Left hindlimb (tissue), 1 donor: Measurements from ENCODE around the gene ANKRD55.
A peak's percentile ranks its signal among the peaks of the same experiment; 100 is the strongest.
"Not testable (repeated sequence)": the region's sequence is repeated elsewhere in the genome, so short reads cannot be mapped to it uniquely, and the experiment has no call there.

Experiments used
- DNase-seq: peaks from one replicate; pipeline ENCODE4 v3.0.0-alpha.2; 2018

Gene ANKRD55

DNA sequence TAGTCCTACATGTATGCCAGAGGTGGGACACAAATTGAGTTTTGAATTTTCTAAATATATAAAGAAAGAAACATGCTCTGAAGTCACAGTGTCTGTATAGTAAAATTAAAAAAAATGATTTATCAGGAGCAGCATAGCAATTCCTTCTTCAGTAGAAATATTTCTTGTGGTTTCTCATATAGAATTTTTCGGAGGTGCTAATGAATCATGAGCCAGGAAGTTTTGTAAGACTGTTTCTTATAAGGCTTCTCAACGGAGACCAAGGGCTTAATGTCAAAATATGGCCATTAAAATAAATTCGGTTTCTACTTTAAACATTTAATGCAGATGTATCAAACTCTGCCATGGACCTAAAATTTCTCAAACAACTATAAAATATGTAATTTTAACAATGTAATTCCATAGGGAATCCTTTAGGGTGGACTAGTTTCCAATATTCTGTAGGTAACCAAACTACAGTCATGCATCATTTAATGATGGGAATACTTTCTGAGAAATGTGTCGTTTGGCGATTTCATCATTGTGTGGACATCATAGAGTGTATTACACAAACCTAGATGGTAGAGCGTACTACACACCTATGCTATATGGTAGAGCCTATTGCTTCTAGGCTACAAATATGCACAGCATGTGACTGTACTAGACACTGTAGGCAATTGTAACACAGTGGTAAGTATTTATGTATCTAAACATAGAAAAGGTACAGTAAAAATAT is 66.3 kb downstream of the ANKRD55 start:
- DNase-seq = no peak

DNA sequence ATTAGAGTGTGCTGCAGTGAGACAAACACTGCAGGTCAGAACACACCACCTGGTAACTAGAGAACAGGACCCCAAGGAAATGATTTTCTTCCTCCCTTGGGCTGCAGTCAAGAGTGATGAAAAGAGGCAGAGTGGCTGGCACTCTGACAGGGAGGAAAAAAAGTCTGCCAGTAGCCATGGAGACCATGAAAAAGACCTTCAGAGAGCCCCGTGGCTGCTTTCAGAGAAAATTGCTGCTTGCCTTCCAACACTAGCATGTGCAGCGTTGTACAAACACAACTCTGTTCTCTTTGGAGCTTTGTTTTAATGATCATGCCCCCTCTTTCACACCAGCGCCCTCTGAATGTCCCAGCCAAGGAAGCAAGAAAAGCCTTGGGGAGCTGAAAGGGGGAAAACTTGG is 68.8 kb downstream of the ANKRD55 start:
- peak; percentile 36 for DNase-seq

DNA sequence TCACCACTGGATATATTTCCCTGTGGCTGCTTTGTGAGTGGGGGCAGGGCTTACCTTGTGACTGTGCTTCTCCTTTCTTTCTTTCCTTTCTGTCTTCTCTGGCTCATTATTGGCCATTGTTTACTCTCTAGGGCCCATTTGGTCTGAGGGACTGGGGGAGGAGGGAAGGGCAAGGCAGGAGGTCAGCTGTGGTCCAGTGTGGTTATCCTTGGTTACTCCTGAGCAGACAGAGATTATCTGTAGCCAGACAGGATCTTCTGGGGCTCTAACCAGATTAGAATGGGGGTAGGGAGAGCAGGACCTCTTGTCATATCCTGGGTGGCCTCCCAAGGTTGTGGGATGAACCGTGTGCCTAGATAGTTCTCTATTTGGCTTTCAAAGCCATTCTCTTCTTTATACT is 71.2 kb downstream of the ANKRD55 start:
- no peak for DNase-seq

DNA sequence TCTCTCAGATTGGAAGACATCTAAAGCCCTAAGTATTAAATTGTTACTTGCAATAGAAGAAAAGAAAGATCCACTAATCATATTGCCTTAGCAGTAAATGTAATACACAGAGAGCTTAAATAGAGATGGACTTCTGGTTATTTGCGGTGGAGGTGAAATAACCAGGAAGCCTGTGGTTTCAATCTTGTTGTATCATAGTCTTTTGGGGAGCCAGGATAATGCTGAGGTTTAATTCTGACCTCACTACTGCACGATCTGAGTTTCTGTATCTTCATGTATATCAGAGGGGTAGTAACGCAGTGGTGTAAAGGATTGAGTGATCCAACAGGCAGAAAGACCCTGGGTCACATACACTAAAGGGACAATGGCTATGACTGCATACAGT is 71.7 kb downstream of the ANKRD55 start:
- DNase-seq = no peak

DNA sequence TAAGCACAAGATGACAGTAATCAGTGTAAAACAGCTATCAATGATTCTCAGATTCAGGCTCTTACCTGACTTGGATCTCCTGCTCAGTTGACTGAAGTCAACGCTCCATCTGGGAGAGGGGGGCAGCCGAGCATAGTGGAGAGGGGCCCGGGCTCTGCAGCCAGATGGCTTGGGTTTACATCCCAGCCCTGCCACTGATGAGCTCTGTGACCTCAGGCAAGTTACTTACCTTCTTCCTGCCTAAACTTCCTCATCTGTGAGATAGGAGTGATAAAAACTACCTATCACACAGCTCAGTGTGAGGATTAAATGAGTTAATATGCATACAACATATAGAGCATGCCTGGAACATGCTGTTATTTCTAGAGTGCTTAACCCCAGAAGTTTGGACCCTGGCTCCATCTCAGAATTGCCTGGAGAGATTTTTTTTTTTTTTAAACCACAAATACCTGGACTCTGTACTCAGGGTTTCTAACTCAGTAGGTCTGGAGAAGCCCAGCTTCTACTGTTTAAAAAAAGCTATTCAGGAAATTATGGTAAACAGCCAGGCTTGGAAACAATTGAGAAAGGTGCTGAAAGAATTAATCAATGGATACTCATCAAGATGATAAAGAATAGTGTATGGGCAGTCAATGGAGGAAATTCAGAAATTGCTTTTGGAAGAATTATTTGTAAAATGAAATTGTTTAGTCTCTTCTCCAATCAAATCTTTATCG is 72.2 kb downstream of the ANKRD55 start:
- DNase-seq = no peak

DNA sequence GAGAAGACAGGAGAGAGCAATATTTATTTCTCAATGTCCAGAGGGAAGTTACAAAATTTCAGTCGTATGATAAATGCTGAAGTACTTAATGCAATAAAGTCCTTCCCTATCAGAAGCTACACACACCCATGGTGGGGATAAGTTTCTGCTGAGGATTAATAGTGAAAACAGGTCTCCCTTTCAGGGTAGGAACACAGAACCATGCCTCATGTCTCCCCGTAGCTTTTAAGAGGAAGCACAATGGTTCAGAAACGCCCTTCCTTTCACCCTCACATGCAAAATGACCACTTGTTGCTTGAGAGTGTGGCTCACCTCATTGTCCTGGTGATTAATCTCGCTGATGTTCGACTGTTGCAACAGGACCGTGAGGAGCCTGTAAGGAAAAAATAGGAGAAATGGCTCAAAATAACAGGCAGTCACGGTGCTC is 73.6 kb downstream of the ANKRD55 start:
- DNase-seq = no peak

DNA sequence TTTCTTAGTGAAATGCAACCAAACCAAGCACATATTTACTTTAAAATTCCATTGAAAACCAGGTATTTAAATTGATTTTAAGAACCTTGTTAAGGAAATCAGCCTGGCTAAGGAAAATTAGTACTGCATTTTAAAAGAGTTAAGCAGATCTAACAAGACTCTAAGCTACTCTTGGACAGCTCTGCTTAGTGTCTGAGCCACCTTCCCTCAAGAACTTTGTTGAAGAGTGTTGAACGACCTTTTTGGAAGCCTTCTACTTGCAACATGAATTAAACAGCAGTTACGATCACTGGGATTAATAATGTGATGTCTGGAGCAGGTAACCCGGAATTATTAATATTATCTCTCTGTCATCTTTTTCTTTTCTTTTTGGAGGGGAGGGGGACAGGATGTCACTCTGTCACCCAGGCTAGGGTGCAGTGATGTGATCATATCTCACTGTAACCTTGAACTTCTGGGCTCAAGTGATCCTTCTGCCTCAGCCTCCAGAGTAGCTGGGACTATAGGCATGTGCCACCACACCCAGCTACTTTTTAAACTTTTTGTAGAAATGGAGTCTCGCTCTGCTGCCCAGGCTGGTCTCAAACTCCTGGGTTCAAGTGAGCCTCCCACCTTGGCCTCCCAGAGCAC is 74.7 kb downstream of the ANKRD55 start:
- no peak for DNase-seq

DNA sequence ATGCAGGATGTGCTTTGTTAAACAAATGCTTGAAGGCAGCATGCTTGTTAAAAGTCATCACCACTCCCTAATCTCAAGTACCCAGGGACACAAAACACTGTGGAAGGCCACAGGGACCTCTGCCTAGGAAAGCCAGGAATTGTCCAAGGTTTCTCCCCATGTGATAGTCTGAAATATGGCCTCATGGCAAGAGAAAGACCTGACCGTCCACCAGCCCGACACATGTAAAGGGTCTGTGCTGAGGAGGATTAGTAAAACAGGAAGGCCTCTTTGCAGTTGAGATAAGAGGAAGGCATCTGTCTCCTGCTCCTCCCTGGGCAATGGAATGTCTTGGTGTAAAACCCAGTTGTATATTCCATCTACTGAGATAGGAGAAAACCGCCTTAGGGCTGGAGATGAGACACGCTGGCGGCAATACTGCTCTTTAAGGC is 75.9 kb downstream of the ANKRD55 start:
- DNase-seq = not testable (repeated sequence)

DNA sequence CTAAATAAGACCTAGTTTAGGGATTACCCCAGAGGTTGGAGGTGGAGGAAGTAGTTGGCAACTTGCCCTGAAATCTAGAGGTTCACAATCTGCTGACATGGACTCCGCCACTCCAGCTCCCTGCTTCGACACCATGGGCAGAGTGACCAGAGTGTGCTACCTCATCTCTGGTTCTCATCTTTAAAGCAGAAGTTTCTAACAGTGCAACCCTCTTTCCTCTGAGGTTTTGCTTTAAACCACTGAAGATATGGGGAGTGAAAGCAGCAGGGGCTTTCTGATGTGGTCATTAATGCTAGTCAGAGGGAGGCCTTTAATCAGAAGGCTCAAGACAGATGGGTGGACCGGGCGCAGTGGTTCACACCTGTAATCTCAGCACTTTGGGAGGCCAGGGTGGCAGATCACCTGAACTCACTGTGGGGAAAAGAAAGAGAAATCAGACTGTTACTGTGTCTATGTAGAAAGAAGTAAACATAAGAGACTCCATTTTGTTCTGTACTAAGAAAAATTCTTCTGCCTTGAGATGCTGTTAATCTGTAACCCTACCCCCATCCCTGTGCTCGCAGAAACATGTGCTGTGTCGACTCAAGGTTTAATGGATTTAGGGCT is 76.4 kb downstream of the ANKRD55 start:
- not testable (repeated sequence) for DNase-seq

DNA sequence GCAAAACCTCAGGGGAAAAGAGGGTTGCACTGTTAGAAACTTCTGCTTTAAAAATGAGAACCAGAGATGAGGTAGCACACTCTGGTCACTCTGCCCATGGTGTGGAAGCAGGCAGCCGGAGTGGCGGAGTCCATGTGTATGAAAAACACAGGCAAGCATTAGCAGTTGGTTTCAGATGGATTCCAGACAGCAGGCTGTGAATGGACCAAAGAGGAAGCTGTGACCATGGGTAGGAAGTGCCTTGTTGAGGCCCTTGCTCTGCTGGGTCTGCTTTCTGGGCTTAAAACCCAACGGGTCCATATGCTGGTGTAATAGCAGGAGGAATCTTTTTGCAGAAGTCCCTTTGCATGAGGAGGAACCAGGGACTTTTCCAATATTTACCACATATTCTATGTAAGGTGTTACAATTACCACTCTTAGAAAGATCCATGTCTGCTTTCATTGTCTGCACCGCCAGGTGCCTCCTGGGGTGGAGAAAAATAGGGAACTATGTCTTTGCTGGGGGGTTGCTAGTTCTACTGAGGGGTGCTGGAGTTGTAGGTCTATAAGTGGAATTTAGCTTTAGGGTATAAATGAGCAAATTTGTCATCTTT is 77.0 kb downstream of the ANKRD55 start:
- no peak for DNase-seq

DNA sequence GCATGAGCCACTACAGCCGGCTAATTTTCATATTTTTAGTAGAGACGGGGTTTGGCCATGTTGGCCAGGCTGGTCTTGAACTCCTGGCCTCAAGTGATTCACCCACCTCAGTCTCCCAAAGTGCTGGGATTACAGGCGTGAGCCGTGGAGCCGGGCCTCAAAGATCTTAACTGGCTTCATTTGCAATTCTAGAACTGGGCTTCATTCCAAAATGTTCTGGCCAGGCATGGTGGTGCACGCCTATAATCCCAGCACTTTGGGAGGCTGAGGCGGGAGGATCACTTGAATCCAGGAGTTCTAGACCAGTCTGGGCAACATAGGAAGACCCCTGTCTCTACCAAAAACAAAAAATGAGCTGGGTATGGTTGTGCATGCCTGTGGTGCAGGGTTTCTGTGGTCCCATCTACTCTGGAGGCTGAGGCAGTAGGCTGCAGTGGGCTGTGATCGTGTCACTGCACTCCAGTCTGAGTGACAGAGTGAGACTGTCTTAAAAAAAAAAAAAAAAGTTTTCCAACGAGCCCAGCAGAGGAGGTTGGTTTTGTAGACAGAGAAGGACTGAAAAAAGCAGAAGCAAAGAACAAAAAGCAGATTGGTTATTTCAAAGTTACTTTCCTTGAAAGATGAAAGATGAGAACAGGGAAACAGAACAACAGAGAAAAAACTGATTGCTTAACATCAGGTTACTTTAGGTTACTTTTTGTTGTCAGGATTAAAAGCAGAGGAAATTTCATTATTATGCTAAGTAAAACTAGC is 78.2 kb downstream of the ANKRD55 start:
- no peak for DNase-seq

DNA sequence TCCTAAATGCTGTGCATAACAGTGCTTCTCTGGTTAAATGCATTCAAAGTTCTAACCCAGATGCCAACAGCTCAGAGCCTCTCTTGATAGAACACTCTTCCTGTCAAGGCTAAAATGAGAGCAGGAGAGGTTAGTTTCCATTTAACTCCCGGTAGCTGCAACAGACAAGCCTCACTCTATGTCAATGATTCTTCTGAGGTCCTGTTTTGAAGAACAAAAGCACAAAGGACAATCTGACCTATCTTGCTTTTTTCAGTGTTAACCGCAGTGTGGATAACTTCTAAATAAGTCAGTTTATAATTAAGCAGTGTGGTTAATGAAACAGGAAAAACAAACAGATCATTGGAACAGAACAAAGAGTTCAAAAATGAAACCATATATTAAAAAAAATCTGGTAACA is 80.7 kb downstream of the ANKRD55 start:
- no peak for DNase-seq

DNA sequence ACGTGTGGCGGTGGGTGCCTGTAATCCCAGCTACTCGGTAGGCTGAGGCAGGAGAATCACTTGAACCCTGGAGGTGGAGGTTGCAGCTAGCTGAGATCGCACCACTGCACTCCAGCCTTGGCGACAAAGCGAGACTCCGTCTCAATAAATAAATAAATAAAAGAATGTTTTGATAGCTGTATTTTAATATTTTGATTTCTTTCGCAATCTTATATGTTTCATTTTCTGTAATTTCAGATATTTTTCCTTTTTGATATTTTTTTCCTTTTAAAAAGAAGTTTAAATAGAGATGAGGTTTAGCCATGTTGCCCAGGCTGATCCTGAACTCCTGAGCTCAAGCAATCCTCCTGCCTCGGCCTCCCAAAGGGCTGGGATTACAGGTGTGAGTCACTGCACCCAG is 82.4 kb downstream of the ANKRD55 start:
- not testable (repeated sequence) for DNase-seq

DNA sequence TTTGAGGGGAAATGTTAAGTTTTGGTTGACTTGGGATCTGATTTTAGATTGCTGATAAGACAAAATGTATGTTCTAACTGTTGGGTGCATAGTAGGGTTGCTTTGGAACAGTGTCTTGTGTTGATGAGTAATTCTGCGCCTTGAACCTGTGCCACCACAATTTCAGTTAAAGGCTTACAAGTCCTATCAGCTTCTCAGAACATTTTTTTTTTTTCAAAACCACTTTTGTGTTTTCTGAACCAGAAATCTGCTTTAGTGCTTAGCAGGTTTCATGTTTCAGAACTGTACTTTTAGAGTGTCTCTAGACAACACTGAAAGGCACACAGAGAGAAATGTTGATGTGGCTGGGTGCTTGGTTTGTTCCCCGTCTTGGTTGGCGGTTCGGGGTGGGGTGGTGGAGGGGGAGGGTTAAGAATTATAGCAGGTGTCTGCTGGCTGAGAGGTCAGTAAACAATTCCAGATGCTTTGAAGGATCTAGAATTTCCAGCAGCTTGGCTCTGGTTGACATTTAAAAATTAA is 84.6 kb downstream of the ANKRD55 start:
- peak; percentile 50 for DNase-seq

DNA sequence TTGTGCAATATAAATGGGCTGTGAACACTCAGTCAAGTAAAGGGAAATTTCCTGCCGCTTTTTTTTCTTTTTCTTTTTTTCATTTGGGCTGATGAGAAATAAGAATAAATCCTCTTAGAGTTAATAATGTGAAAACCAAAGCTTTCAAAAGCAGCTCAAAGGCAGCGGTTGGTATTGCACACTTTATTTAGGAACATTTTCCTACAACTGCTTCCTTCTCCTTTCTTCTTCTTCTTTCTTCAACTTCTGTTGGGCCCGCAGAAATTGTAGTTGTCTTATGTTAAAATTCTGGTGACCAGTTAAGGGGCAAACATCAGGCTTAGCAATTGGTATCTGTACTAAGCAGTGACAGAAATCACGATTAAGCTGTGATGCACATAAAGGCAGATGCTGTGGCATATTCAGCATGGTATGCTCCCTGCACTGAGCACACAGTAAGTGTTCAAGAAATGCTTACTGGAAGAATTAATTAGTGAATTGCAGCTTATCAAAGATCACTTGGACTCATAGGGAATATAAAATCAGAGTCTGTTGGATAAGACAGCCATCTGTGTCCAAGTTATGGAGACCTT is 85.4 kb downstream of the ANKRD55 start:
- DNase-seq = no peak

DNA sequence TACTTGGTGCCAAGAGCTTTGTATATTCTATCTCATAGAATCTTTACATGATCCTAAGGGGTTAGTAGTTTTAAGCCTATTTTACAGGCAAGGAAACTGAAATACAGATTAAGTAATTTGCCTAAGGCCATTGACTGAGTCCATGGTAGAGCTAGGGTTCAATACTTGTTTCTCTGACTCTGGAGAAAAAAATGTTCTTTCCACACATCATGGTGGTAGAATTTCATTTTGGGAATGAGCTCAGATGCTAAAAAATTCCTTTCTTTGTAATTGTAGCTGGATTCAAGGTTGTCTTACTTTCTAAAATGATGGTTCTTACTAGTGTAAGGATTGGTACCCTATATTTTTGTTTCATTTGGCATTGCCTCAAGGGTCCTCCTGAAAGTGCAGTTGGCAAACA is 86.0 kb downstream of the ANKRD55 start:
- DNase-seq = no peak

DNA sequence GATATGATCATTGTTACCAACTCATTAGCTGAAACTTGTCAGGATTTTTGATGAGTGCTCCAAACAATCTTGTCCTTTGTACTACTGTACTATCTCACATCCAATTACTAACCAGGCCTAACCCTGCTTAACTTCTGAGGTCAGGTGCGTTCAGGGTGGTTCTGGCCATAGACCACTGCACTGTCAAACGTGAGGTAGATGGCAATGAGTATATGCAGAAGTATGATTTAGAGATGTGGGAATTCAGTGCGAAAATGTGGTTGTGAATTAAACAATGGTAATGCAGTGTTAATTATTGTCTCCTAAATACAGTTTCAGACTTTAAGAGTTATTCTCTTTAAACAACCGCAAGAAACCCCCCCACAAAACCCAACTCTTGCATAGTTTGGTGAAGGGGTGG is 86.5 kb downstream of the ANKRD55 start:
- DNase-seq = no peak

DNA sequence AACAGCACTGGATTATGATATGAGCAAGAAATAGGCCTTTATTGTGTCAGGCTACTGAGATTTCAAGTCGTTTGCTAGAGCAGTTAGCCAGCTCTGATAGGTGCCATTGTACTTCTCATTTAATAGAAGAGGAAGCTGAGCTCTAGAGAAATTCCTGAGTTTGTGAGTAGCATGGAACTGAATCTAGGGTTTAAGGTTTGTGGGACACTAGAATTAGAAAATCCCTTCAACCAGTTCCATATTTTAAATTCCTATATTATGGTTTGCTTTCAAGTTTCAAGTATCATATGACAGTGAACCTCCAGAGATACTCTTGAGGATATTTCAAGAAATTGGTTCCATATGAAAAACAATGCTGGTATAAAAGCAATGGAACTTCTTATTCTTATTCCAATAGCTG is 87.6 kb downstream of the ANKRD55 start:
- DNase-seq = no peak

DNA sequence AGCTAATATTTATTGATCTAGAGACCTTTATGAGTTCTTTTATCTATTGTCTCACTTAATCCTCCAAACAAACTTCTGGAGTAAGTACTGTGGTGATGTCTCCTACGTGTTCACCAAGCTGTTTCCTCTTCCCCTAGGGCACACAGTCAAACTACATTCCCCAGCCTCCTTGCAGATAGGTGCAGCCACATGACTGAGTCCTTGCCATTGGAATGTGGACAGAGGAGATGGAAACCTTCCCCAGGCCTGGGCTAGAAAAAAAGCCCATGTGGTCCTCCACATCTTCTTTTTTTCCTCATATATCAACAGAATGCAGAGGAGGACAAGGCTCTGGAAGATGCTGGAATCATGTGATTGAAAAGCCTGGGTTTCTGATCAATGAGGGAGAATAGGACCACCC is 88.0 kb downstream of the ANKRD55 start:
- DNase-seq = no peak

DNA sequence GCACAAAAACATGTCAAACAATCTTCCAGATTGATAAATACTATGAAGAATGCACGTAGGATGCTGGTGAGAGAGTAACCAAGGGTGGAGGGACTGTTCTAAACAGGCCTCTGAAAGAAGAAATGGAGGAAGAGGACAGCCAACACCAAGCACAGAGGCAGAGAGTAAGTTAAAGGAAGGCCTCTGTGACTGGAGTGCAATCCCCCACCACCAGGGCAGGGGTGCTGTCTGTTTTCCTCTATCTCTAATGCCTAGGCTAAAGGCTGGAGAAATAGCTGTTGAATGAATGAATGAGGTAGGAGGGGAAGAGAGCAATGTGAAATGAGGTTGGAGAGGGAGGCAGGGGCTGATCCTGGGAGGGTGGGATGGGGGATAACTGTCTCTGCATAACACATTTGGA is 88.9 kb downstream of the ANKRD55 start:
- DNase-seq = no peak

DNA sequence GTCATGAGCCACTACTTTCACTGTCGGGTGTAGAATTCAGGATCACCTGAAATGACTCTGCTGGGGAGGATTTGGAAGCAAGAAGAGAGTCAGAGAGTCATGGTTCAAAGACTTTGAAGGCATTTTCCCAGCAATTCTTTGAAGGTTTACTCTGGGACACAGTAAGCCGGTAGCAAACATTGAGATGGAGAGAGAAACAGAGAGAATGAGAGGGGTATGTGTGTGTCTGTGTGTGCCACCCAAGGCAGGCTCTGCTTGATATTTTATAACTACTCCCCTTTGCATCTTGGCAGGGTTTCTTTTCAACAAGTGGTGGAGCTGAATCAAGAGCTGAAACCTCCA is 89.8 kb downstream of the ANKRD55 start:
- no peak for DNase-seq
